Endothelial cell (in vitro differentiated cells): ENCODE measurements around the gene DMXL1. TPM values are rescaled to one million over a fixed set of nuclear protein-coding genes. Genes with fewer than 3 reads are reported as not detected.

Experiments used
- DNase-seq: peaks from one replicate; pipeline ENCODE4 v3.0.0; 2021; ENCODE audit warnings: low spot score
- H3K27ac Mint-ChIP-seq: one replicate; pipeline ENCODE4 v1.8.0; 2021; ENCODE audit warnings: mixed read lengths, inconsistent platforms; ENCODE audit not compliant: unreplicated experiment
- H3K27me3 Mint-ChIP-seq: one replicate; pipeline ENCODE4 v1.8.0; 2021; ENCODE audit warnings: mild to moderate bottlenecking, moderate library complexity, mixed read lengths, inconsistent platforms; ENCODE audit not compliant: unreplicated experiment
- H3K36me3 Mint-ChIP-seq: one replicate; pipeline ENCODE4 v1.8.0; 2021; ENCODE audit warnings: mild to moderate bottlenecking, low read depth, mixed read lengths, inconsistent platforms; ENCODE audit not compliant: unreplicated experiment
- H3K4me1 Mint-ChIP-seq: one replicate; pipeline ENCODE4 v1.8.0; 2021; ENCODE audit warnings: mild to moderate bottlenecking, mixed read lengths, inconsistent platforms; ENCODE audit not compliant: unreplicated experiment
- H3K4me3 Mint-ChIP-seq: one replicate; pipeline ENCODE4 v1.8.0; 2021; ENCODE audit warnings: mild to moderate bottlenecking, mixed read lengths, inconsistent platforms; ENCODE audit not compliant: unreplicated experiment
- H3K9me3 Mint-ChIP-seq: one replicate; pipeline ENCODE4 v1.8.0; 2021; ENCODE audit warnings: mixed read lengths, inconsistent platforms; ENCODE audit not compliant: unreplicated experiment
- total RNA-seq: library from RNA; stranded (reverse); fragmentation: NEBNext Ultra II Directional; extraction: Animal tissue kit (Norgen Biotek cat#: 25700); gene quantifications from one replicate; pipeline ENCODE4 v1.2.1, GENCODE V29; 2021; ENCODE audit not compliant: unreplicated experiment
- TF ChIP-seq, protein P1 (sequence below): fragments of 200-600 bp; sonication (generic); IDR thresholded peaks from one replicate; pipeline ENCODE4 v1.5.0; 2021; ENCODE audit warnings: antibody characterized with exemption; ENCODE audit not compliant: unreplicated experiment

DMXL1 gene
- total RNA-seq, 1 donor from 2014 or later, result 24.9 TPM

DNA sequence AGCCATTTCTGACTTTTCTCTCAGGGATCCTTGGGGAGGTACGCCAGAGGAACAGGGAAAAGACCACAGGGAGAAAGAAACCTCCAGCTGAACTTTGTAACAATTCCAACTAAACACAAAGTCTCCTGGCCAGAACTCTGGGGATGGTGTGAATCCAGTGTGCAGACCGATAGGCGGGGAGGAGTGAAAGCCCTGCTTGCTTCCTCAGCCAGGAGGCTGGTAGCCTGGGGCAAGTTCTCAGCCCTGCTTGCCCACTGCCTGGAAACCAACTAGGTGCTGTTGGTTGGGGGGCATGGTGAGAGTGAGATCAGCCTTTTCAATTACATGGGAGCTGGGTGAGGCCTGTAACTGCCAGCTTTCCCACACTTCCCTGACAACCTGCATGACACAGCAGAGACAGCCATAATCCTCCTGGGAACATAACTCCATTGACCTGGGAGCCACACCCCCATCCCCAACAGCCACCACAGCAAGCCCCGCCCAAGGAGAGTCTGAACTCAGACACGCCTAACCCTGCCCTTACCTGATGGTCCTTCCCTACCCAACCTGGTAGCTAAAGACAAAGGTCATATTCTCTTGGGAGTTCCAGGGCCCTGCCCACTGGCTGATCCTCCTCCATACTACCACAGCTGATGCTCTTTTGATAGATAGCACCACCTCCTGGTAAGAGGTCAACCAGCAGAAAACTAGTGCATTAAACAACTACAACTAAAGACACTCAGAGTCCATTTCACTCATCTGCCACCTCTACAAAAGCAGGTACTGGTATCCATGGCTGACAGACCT is 184.9 kb downstream of the DMXL1 start:
- Mint-ChIP-seq H3K4me3 (no peak overlapping the region), H3K27ac (no peak overlapping the region), H3K36me3 (no peaks in the 10 kb centered on the region), H3K27me3 (peaks cover 2% of the 10 kb centered on the region), H3K9me3 (peaks cover 11% of the 10 kb centered on the region), H3K4me1 (no peaks in the 10 kb centered on the region)
- TF ChIP-seq, protein P1, sequence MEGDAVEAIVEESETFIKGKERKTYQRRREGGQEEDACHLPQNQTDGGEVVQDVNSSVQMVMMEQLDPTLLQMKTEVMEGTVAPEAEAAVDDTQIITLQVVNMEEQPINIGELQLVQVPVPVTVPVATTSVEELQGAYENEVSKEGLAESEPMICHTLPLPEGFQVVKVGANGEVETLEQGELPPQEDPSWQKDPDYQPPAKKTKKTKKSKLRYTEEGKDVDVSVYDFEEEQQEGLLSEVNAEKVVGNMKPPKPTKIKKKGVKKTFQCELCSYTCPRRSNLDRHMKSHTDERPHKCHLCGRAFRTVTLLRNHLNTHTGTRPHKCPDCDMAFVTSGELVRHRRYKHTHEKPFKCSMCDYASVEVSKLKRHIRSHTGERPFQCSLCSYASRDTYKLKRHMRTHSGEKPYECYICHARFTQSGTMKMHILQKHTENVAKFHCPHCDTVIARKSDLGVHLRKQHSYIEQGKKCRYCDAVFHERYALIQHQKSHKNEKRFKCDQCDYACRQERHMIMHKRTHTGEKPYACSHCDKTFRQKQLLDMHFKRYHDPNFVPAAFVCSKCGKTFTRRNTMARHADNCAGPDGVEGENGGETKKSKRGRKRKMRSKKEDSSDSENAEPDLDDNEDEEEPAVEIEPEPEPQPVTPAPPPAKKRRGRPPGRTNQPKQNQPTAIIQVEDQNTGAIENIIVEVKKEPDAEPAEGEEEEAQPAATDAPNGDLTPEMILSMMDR, result no peak
- no peak for DNase-seq

DNA sequence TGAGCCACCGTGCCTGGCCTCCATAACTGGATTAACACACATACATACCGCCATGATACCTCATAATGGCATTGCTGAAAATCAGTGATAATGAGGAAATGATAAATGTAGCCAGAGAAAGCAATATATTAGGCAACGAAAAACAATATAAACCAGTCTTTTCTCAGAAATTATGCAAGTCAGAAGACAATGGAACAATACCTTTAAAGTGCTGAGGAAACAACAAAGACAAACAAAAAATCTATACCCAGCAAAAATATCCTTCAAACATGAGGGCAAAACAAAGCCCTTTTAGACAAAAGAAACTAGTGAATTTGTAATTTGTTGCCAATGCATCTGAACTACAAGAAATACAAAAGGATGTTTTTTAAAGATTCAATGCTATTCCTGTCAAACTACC is 186.7 kb downstream of the DMXL1 start:
- DNase-seq, result no peak
- Mint-ChIP-seq H3K27ac (no peak overlapping the region), H3K36me3 (no peaks in the 10 kb centered on the region), H3K4me1 (no peaks in the 10 kb centered on the region), H3K4me3 (no peak overlapping the region), H3K9me3 (peaks cover 11% of the 10 kb centered on the region), H3K27me3 (peaks cover 2% of the 10 kb centered on the region)
- TF ChIP-seq, protein P1, result no peak

DNA sequence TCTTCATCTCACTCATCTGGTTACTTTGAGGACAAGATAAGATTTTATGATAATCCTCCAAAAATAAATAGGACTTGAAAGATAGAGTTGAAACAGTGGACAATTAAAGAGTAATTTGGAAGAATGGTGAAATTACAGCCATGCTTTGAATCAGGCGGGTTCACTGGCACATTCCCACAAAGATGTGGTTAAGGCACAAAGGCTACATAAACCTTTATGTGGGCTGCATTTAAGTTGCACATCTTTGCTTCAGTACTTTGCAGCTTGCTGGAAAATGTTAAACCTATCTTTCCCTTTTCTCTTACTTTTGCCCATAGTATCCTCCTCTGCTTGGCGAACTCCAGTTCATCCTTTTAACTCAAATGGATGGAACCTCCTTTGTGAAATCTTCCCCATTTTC is 192.8 kb downstream of the DMXL1 start:
- DNase-seq, result no peak

DNA sequence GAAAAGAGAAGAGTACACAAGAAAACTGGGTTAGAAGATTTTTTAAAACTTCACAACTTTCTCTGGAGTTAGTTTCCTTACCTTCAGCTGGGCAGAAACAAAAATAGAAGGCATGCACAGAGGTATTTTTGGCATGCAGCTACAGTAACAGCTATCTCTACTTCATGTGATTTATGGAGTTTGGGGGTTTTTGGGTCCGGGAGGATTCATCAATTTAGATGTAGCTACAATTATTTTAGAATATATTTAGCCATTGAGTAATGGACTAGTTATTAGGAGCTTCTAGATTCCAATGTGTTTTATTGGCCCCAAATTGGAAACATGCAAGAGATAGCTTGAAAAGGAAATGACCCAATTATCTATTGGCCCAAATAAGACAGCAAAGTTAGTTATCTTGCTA is 193.3 kb downstream of the DMXL1 start:
- H3K36me3 Mint-ChIP-seq, result peaks cover 6% of the 10 kb centered on the region
- H3K4me3 Mint-ChIP-seq, result no peak overlapping the region
- DNase-seq, result no peak
- H3K4me1 Mint-ChIP-seq, result peaks cover 6% of the 10 kb centered on the region
- no peak overlapping the region for H3K27ac Mint-ChIP-seq
- TF ChIP-seq, protein P1, result no peak
- no peaks in the 10 kb centered on the region for H3K9me3 Mint-ChIP-seq
- peaks cover 6% of the 10 kb centered on the region for H3K27me3 Mint-ChIP-seq

More for the DNA sequence above, 192.8 kb downstream of the DMXL1 start:
- TF ChIP-seq, protein P1, result no peak
- Mint-ChIP-seq H3K9me3 (no peaks in the 10 kb centered on the region), H3K36me3 (peaks cover 4% of the 10 kb centered on the region), H3K4me3 (no peak overlapping the region), H3K27ac (no peak overlapping the region), H3K27me3 (peaks cover 5% of the 10 kb centered on the region), H3K4me1 (peaks cover 4% of the 10 kb centered on the region)

DNA sequence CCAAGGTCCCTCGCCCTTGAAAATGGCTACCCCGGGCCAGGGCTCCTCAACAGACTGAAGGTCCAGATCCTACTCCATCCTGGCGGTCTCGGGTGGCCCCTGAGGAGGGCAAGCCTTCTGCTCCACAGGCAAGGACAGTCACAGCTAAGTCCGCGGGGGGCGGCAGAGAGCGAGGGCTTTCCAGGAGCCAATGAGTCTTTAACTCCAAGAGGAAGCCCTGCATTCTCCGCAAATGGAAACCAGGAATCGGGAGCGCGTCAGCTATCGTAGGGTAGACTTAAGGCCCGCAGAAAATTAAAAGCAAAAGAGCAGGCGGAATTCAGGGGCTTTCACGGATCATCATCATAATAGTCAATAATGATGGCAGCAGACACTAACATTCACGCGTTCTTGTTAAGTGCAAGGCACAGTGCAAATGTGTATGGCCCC is 197.1 kb downstream of the DMXL1 start:
- TF ChIP-seq, protein P1, result peak; percentile 20
- Mint-ChIP-seq H3K27me3 (peaks cover 10% of the 10 kb centered on the region), H3K36me3 (peaks cover 11% of the 10 kb centered on the region), H3K9me3 (no peaks in the 10 kb centered on the region), H3K27ac (peak overlapping the region; percentile 54), H3K4me3 (peak overlapping the region; percentile 95), H3K4me1 (peaks cover 12% of the 10 kb centered on the region)
- DNase-seq, result peak; percentile 87
